GM03348 (cell line): ENCODE results near the gene KRTAP4-9.
A peak's percentile ranks its signal among the peaks of the same experiment; 100 is the strongest.
"Not testable (repeated sequence)": the region's sequence is repeated elsewhere in the genome, so short reads cannot be mapped to it uniquely, and the experiment has no call there.

Source experiments
- DNase-seq: peaks from one replicate; pipeline ENCODE4 v3.0.0; 2012; ENCODE audit warnings: low spot score

The KRTAP4-9 gene

GRCh38 chr17:41098042-41098441 lies 7.1 kb upstream of the KRTAP4-9 start, which contains the start of gene KRTAP4-8:
TSS of gene KRTAP4-8 (minus strand) at chr17:41098142. CDS start at chr17:41098084, 58 bp downstream.
- no peak for DNase-seq

GRCh38 chr17:41098481-41098880 lies 6.7 kb upstream of the KRTAP4-9 start:
- DNase-seq: peak; percentile 27

GRCh38 chr17:41099682-41100480 lies 5.3 kb upstream of the KRTAP4-9 start:
- peak; percentile 23 for DNase-seq

- no peak for DNase-seq
These were observed 3.5 kb upstream of the KRTAP4-9 start, which contains the start of gene KRTAP4-16 for GRCh38 chr17:41101586-41102259. TSS of gene KRTAP4-16 (minus strand) at chr17:41102209. CDS start at chr17:41102209, 0 bp downstream.

GRCh38 chr17:41103896-41104295 lies 1.3 kb upstream of the KRTAP4-9 start:
- DNase-seq: peak; percentile 13

DNA sequence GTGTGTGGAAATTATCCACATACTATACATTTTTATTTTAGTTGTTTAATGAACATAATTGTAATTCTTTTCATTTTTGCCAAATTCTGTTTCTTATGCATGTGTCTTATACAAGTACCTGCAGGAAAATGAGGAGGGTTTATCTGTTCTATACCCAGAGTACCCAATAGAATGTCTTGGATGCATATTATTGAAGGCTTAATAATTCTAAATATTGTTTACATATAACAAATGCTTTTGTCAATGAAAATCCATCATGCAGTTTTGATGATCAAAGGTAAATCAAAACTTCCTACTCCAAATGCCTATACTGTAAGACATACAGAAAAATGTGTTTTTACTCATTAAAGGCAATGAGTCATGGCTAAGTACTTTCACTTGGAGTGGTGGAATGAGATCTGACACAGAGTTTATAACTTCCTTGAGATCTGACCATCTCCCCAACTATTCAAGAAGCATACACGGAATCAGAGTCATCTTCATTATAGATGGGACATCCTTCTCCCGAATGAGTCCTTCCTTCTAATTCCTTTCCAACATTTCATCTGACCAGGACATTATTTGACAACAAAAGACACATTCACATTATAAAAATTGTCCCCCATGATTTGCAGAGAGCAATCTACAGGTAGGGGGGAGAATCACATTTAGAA lies 677 bp upstream of the KRTAP4-9 start:
- not testable (repeated sequence) for DNase-seq

DNA sequence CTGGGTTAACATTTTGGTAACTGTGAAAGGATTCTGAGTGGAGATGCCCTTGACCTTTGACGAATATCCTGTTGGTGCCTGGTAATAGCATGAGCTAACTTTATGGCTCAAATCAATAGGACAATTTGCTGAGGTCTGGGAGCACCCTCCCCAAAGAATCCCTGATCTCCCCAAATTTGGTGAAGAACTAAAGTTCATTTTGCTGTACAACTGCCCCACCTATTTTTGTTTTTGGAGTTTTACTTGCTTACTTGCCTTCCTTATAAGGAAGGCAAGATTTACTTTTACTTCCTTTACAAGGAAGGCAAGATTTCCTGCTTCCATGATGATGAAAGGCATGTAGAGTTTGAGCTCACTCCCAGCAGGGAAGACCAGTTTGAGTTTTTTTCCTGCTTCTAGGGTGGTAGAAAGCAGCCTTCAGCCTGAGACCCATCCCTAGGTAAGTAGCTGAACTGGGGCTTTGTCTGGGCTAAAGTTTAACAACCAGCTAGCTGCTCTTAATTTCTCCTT lies 2.8 kb downstream of the KRTAP4-9 start:
- DNase-seq: no peak

- not testable (repeated sequence) for DNase-seq
These were observed 3.7 kb downstream of the KRTAP4-9 start for GRCh38 chr17:41108728-41109386.

DNA sequence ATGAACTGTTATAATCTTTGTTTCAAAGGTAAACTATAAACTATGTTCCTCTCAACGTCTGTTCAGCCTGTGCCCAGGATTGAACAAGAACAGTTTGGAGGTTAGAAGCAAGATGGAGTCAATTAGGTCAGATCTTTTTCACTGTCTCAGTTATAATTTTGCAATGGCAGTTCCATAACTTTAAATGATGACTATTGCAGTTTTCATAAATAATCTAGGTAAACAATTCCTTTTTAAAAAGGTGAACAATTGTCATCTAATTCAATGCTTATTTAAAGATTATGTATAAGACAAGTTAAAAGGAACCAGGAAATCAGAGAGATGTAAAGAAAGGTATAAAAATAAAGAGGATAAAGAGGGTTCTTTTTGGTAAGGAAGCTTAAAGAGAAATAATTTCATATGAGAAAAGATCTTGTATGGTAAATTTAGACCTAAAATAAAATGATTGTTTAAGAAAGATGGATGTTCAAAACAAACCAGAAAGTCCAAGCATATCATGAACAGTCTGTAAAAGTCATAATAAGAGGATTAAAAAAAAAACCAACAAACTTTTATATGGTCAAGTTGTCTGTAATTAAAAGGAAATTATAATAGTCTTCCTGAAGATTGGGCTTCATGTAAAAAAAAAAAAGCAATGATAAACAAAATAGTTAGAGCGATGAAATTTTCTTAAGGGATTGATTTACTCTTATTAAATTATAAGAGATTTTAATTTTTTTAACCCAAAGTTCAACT lies 6.1 kb downstream of the KRTAP4-9 start:
- no peak for DNase-seq

DNA sequence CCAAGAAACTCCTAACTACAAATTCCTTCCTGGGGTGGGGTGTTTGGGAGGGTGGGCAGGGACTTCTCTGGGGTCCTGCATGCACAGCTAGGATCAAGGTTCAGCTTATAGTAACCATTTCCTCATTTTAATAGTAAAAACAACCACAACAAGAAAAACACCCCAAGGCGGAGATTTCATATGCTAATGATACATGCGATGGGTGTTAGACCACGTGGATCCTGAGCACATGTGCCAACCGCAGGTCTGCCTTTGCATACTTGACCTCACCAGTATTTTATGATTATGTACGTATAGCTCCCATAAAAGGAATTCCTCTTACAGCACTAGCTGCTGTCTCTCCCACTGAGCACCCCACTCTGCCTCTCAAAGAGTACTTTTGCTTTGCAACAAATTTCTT lies 11.1 kb downstream of the KRTAP4-9 start:
- DNase-seq: no peak

DNA sequence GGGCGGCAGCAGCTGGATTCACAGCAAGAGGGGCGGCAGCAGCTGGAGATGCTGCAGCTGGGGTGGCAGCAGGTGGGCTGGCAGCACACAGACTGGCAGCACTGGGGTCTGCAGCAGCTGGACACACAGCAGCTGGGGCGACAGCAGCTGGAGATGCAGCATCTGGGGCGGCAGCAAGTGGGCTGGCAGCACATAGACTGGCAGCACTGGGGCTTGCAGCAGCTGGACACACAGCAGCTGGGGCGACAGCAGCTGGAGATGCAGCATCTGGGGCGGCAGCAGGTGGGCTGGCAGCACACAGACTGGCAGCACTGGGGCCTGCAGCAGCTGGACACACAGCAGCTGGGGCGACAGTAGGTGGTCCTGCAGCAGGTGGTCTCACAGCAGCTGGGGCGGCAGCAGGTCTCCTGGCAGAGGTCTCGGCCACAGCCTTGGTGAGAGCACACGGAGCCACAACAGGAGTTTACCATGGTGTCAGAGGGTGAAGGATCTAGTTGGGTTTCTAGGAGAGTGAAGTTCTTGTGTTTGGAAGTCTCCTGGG lies 12.7 kb downstream of the KRTAP4-9 start, which contains the start of gene KRTAP4-11:
Gene KRTAP4-11 (minus strand): TSS at position 528 of the 541 bp plus-strand sequence. CDS start 58 bp downstream, at position 470.
- DNase-seq: not testable (repeated sequence)

- no peak for DNase-seq
These were observed 13.5 kb downstream of the KRTAP4-9 start for GRCh38 chr17:41118721-41119120.

DNA sequence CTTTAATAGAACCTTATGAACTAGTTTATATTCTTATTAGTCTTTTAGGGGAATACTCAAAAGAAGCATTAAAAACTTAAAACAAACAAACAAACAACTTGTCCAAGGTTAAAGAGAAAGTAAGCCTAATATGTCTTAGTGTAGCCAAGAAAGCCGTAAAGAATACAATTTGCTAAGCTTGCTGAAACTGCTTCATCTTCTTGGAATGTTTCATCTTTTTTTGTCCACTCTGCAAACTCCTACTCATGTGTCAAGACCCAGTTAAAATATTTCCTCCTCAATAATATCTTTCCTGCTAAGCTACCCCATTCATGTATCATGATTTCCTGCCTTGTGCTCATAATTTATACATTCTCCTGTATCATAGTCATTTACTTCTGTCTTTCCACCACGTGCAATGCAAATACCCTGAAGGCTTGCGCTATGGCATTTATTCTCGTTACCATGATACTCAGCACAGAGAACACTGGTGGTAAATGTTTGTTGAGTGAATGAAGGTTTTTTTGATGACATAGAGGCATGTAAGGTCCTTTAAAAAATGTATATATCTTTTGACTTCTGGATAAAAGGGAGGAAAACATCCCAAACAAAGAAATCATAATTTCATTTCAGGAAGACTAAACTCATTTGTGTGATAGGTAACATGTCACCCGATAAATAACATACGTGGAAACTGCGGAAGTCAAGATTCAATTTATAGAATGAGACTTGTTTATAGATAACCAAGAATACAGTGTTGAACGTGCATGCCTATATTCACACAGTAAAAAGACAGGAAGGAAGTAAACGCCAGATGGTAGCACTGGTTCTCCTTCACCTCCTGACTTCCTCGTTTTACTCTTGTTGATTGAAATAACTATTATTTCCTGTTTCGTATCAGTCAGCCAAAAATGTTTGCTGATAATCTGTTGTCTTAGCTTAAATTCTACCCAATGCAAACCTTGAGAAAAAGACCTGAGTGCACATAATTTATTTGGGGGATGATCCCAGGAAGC lies 14.8 kb downstream of the KRTAP4-9 start:
- not testable (repeated sequence) for DNase-seq

DNA sequence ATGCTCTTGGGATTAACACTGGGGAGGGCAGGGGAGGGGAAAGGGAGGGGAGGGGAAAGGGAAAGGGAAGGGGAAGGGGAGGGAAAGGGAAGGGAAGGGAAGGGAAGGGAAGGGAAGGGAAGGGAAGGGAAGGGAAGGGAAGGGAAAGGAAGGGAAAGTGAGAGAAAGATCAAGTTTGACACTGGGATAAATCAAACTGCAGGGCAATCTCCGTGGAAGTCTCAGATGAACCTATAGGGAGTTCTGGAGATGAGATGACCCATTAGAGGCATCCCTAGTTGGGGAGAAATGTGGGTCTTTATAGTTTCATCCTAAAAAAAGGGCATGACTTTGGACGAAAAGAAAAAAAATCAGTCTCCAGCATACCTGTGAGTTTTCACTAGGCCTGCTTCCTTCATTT lies 16.6 kb downstream of the KRTAP4-9 start:
- no peak for DNase-seq

GRCh38 chr17:41123292-41123990 lies 18.3 kb downstream of the KRTAP4-9 start:
- not testable (repeated sequence) for DNase-seq

- not testable (repeated sequence) for DNase-seq
These were observed 18.8 kb downstream of the KRTAP4-9 start, which contains the start of gene KRTAP4-12 for GRCh38 chr17:41123991-41124371. TSS of gene KRTAP4-12 (minus strand) at chr17:41124182. CDS start at chr17:41124122, 60 bp downstream.

- DNase-seq: no peak
These were observed 19.9 kb downstream of the KRTAP4-9 start for GRCh38 chr17:41125064-41125463.

DNA sequence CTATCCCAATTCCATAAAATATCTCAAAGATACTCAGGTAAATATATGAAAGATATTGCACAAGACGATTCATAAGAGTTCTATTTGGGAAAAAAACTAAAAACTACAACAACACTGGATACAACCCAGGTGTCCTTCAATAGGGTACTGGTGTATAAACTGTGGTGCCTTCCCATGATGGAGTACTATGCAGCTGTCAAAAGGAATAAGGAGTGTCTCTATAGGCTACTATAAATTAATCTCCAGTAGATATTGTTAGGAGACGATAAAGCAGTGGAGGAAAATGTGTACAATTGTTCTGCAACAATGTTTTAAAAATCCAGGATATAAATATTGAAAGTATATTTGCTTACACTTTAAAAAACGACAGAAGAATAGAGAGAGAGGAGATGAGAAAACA lies 21.2 kb downstream of the KRTAP4-9 start:
- no peak for DNase-seq

DNA sequence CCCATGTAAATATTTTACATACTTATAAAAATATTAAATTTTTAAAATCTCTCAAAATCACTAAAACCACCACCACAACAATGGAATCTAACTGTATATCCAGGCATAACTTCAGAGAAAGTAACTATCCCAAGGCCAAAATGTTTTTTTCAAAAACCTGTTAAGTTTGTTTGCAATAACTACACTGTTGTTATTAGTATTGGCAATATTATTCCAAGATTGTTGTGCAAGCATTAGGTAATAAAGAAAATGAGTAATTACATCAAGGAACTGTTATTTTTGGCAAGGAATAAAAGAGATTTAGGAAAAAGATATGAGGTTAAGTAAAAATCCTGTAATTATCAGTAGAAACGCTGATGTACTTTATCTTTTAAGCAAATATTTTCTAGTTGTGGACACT lies 22.2 kb downstream of the KRTAP4-9 start:
- DNase-seq: no peak
